Measurements from ENCODE around the gene HM13. TPM values are rescaled to one million over a fixed set of nuclear protein-coding genes. Genes with fewer than 3 reads are reported as not detected.
A peak's percentile ranks its signal among the peaks of the same experiment; 100 is the strongest.

The HM13 gene
- total and polyA plus RNA-seq, 2 of the 13 experiments (the other 11 are each of a cell fraction or from before 2014, with no cell fraction given) = 118 to 243 TPM

GRCh38 chr20:31559704-31560093 is 45.5 kb downstream of the HM13 start:
- ATAC-seq (no peak), DNase-seq (ENCODE audit: low spot score) (no peak), FAIRE-seq (no peak)
- BruUV-seq (replicated peaks) = no TSS peak
- peaks cover 47 to 79% of the 10 kb centered on the region in 2 experiments for H3K36me3 ChIP-seq (replicated peaks in 1 of 2; ENCODE audit: control insufficient read depth in 1 of 2, insufficient read depth in 2 of 2, low read length in 2 of 2)
- ChIA-PET POLR2A (interaction anchor here (1.0 to 6.5 kb wide), 7 partner anchors 8 to 50 kb away, joined by 4 to 203 read pairs (median 9); partner anchors contain the start of gene ID1), CTCF (ENCODE audit: low intra/inter-chr PET ratio, low total read pairs) (interaction anchor here (0.8 to 12.9 kb wide), 3 partner anchors 10 to 53 kb away, joined by 3 to 454 read pairs (median 18); no protein-coding TSS in a partner anchor)
- in situ Hi-C loops (cut with HindIII; ENCODE audit: extremely low pct_ligation_motif_present, low pct_unique_long_range_greater_than_20kb) = loop anchor here (5.0 to 10.0 kb wide), 2 partner anchors 53 to 165 kb away; partner anchors contain the start of gene BCL2L1
- H3K9me3 ChIP-seq (ENCODE audit: low read length) = no peaks in the 10 kb centered on the region
- WGBS (ENCODE audit: low lambda C conversion rate) = 73% methylated on average over 2 of the region's 2 CpGs
- H3K4me3 ChIP-seq (replicated peaks in 1 of 3; ENCODE audit: insufficient read depth in 1 of 3, low read depth in 2 of 3, low read length in 3 of 3) = no peak overlapping the region
- peaks cover 37% of the 10 kb centered on the region for H3K4me1 ChIP-seq (ENCODE audit: insufficient read depth, low read length)
- H3K9ac ChIP-seq (ENCODE audit: insufficient read depth, low read depth, low read length) = no peak overlapping the region
- H3K27ac ChIP-seq (ENCODE audit: extremely low read length, insufficient read depth, low read length) = peak overlapping the region; percentile 65
- no peak overlapping the region for H2AFZ ChIP-seq (ENCODE audit: low read length)
- intact Hi-C loops (cut with micrococcal nuclease; ENCODE audit: unreplicated experiment) = loop anchor here (1.0 kb wide), 2 partner anchors 10 to 54 kb away; no protein-coding TSS in a partner anchor
- no peak overlapping the region for H3K4me2 ChIP-seq (ENCODE audit: low read depth, low read length)
- no peaks in the 10 kb centered on the region; the same call in 1 of the 2 replicates for H4K20me1 ChIP-seq (ENCODE audit: insufficient read depth, low read length)
- no peaks in the 10 kb centered on the region for H3K27me3 ChIP-seq (ENCODE audit: control insufficient read depth in 1 of 2, insufficient read depth in 2 of 2, low read length in 2 of 2)
- H3K79me2 ChIP-seq (ENCODE audit: insufficient read depth, low read length) = no peaks in the 10 kb centered on the region
- TF ChIP-seq ZNF160 (CRISPR knock-in tag; IDR thresholded peaks at IDR 0.05) (no peak), ZNF576 (CRISPR knock-in tag; IDR thresholded peaks at IDR 0.05) (no peak), KLF15 (CRISPR knock-in tag; IDR thresholded peaks at IDR 0.05; ENCODE audit: borderline replicate concordance) (no peak), ZNF451 (CRISPR knock-in tag; IDR thresholded peaks at IDR 0.05) (no peak), ATM (IDR thresholded peaks at IDR 0.05; ENCODE audit: borderline replicate concordance) (no peak), CEBPB (IDR thresholded peaks at IDR 0.05; ENCODE audit: borderline replicate concordance, low read depth, low read length) (no peak), IKZF5 (CRISPR knock-in tag; IDR thresholded peaks at IDR 0.05) (no peak), ZNF883 (CRISPR knock-in tag; IDR thresholded peaks at IDR 0.05; ENCODE audit: not compliant biosample characterization) (peak; percentile 4), IRF9 (CRISPR knock-in tag; IDR thresholded peaks at IDR 0.05; ENCODE audit: borderline replicate concordance) (0 out of 2 replicates have a peak, but pooled peaks have one; percentile 7), SSRP1 (CRISPR knock-in tag; IDR thresholded peaks at IDR 0.05) (no peak), ZNF781 (CRISPR knock-in tag; IDR thresholded peaks at IDR 0.05; ENCODE audit: borderline replicate concordance, not compliant biosample characterization) (no peak), ZBTB38 (CRISPR knock-in tag; IDR thresholded peaks at IDR 0.05) (no peak), KLF6 (CRISPR knock-in tag; IDR thresholded peaks at IDR 0.05) (no peak), ZSCAN9 (CRISPR knock-in tag; IDR thresholded peaks at IDR 0.05; ENCODE audit: borderline replicate concordance) (no peak), AKAP8 (CRISPR knock-in tag; IDR thresholded peaks at IDR 0.05) (peak; percentile 34; the same call in 1 of the 2 replicates), RNF2 (conservative IDR thresholded peaks at IDR 0.05; ENCODE audit: low read depth) (no peak), ZIK1 (CRISPR knock-in tag; IDR thresholded peaks at IDR 0.05; ENCODE audit: borderline replicate concordance, low read depth) (no peak), FUBP1 (CRISPR knock-in tag; IDR thresholded peaks at IDR 0.05; ENCODE audit: borderline replicate concordance) (no peak), GMEB1 (CRISPR knock-in tag; IDR thresholded peaks at IDR 0.05; ENCODE audit: borderline replicate concordance) (no peak)

Data from HepG2 (cell line).